ENCODE results near the gene WDR90. TPM values are rescaled to one million over a fixed set of nuclear protein-coding genes. Genes with fewer than 3 reads are reported as not detected.
A peak's percentile ranks its signal among the peaks of the same experiment; 100 is the strongest.

Gene WDR90
- total RNA-seq, 1 donor from 2014 or later, result 21.2 TPM

- no peaks in the 10 kb centered on the region for H3K27me3 ChIP-seq (ENCODE audit: insufficient read depth, low read length)
- Mint-ChIP-seq H3K27me3 (ENCODE audit: low read depth, unreplicated experiment) (no peaks in the 10 kb centered on the region), H3K4me3 (ENCODE audit: unreplicated experiment) (no peak overlapping the region), H3K4me1 (ENCODE audit: low read depth, unreplicated experiment) (peaks cover 1% of the 10 kb centered on the region), H3K36me3 (ENCODE audit: low read depth, unreplicated experiment) (peaks cover 3% of the 10 kb centered on the region), H3K27ac (ENCODE audit: unreplicated experiment) (peak overlapping the region; percentile 34), H3K9me3 (ENCODE audit: unreplicated experiment) (no peaks in the 10 kb centered on the region)
- H3K4me1 ChIP-seq (ENCODE audit: insufficient read depth, low read length), result peaks cover 20% of the 10 kb centered on the region
- FAIRE-seq (no peak), DNase-seq (ENCODE audit: low read depth) (no peak)
- TF ChIP-seq EZH2 (IDR thresholded peaks at IDR 0.05; ENCODE audit: insufficient read depth, low read length) (no peak), CTCF (IDR thresholded peaks at IDR 0.05; ENCODE audit: insufficient read depth, low read depth, low read length) (no peak)
- peak overlapping the region; percentile 14 for H3K4me3 ChIP-seq (ENCODE audit: insufficient read depth, low read depth, low read length)
- no peaks in the 10 kb centered on the region for H3K36me3 ChIP-seq (ENCODE audit: insufficient read depth, low read length)
- H3K79me2 ChIP-seq (ENCODE audit: insufficient read depth, low read length), result peaks cover 2% of the 10 kb centered on the region
- H2AFZ ChIP-seq (ENCODE audit: low read depth, low read length), result no peak overlapping the region
- peak overlapping the region; percentile 79 for H3K4me2 ChIP-seq (ENCODE audit: low read length)
- H3K27ac ChIP-seq (ENCODE audit: low read depth, low read length), result no peak overlapping the region
- H4K20me1 ChIP-seq (ENCODE audit: insufficient read depth, low read length), result peaks cover 27% of the 10 kb centered on the region
- H3K9ac ChIP-seq (ENCODE audit: low read length), result no peak overlapping the region
- H3K9me3 ChIP-seq (ENCODE audit: insufficient read depth, low read depth, low read length), result no peaks in the 10 kb centered on the region
Observed at GRCh38 chr16:621526-622105, 27.5 kb upstream of the WDR90 start.

- Histone ChIP-seq H3K27ac (ENCODE audit: low read depth, low read length) (peak overlapping the region; percentile 51), H3K9me3 (ENCODE audit: insufficient read depth, low read depth, low read length) (no peaks in the 10 kb centered on the region), H3K27me3 (ENCODE audit: insufficient read depth, low read length) (no peaks in the 10 kb centered on the region), H3K4me2 (ENCODE audit: low read length) (peak overlapping the region; percentile 79), H2AFZ (ENCODE audit: low read depth, low read length) (no peak overlapping the region), H3K4me3 (ENCODE audit: insufficient read depth, low read depth, low read length) (no peak overlapping the region), H3K4me1 (ENCODE audit: insufficient read depth, low read length) (peaks cover 29% of the 10 kb centered on the region), H3K79me2 (ENCODE audit: insufficient read depth, low read length) (peaks cover 2% of the 10 kb centered on the region), H3K9ac (ENCODE audit: low read length) (peak overlapping the region; percentile 17), H3K36me3 (ENCODE audit: insufficient read depth, low read length) (no peaks in the 10 kb centered on the region), H4K20me1 (ENCODE audit: insufficient read depth, low read length) (peaks cover 26% of the 10 kb centered on the region)
- no peak overlapping the region for H3K27ac Mint-ChIP-seq (ENCODE audit: unreplicated experiment)
- H3K9me3 Mint-ChIP-seq (ENCODE audit: unreplicated experiment), result no peaks in the 10 kb centered on the region
- FAIRE-seq, result no peak
- peaks cover 9% of the 10 kb centered on the region for H3K36me3 Mint-ChIP-seq (ENCODE audit: low read depth, unreplicated experiment)
- H3K27me3 Mint-ChIP-seq (ENCODE audit: low read depth, unreplicated experiment), result no peaks in the 10 kb centered on the region
- TF ChIP-seq EZH2 (IDR thresholded peaks at IDR 0.05; ENCODE audit: insufficient read depth, low read length) (no peak), CTCF (IDR thresholded peaks at IDR 0.05; ENCODE audit: insufficient read depth, low read depth, low read length) (no peak)
- H3K4me3 Mint-ChIP-seq (ENCODE audit: unreplicated experiment), result no peak overlapping the region
- H3K4me1 Mint-ChIP-seq (ENCODE audit: low read depth, unreplicated experiment), result peaks cover 4% of the 10 kb centered on the region
- no peak for DNase-seq (ENCODE audit: low read depth)
Observed at GRCh38 chr16:622920-623280, 26.3 kb upstream of the WDR90 start.

GRCh38 chr16:624526-625070 is 24.6 kb upstream of the WDR90 start:
- no peaks in the 10 kb centered on the region for H3K9me3 Mint-ChIP-seq (ENCODE audit: unreplicated experiment)
- Histone ChIP-seq H3K27ac (ENCODE audit: low read depth, low read length) (no peak overlapping the region), H3K9ac (ENCODE audit: low read length) (no peak overlapping the region), H3K36me3 (ENCODE audit: insufficient read depth, low read length) (no peaks in the 10 kb centered on the region), H3K79me2 (ENCODE audit: insufficient read depth, low read length) (peaks cover 2% of the 10 kb centered on the region), H3K9me3 (ENCODE audit: insufficient read depth, low read depth, low read length) (no peaks in the 10 kb centered on the region), H4K20me1 (ENCODE audit: insufficient read depth, low read length) (peaks cover 26% of the 10 kb centered on the region), H3K4me2 (ENCODE audit: low read length) (no peak overlapping the region), H3K4me1 (ENCODE audit: insufficient read depth, low read length) (peaks cover 29% of the 10 kb centered on the region), H3K27me3 (ENCODE audit: insufficient read depth, low read length) (no peaks in the 10 kb centered on the region), H2AFZ (ENCODE audit: low read depth, low read length) (no peak overlapping the region), H3K4me3 (ENCODE audit: insufficient read depth, low read depth, low read length) (no peak overlapping the region)
- TF ChIP-seq EZH2 (IDR thresholded peaks at IDR 0.05; ENCODE audit: insufficient read depth, low read length) (no peak), CTCF (IDR thresholded peaks at IDR 0.05; ENCODE audit: insufficient read depth, low read depth, low read length) (no peak)
- H3K4me1 Mint-ChIP-seq (ENCODE audit: low read depth, unreplicated experiment), result peaks cover 4% of the 10 kb centered on the region
- no peak overlapping the region for H3K4me3 Mint-ChIP-seq (ENCODE audit: unreplicated experiment)
- H3K36me3 Mint-ChIP-seq (ENCODE audit: low read depth, unreplicated experiment), result peaks cover 7% of the 10 kb centered on the region
- H3K27ac Mint-ChIP-seq (ENCODE audit: unreplicated experiment), result no peak overlapping the region
- FAIRE-seq (no peak), DNase-seq (ENCODE audit: low read depth) (no peak)
- H3K27me3 Mint-ChIP-seq (ENCODE audit: low read depth, unreplicated experiment), result no peaks in the 10 kb centered on the region
